Natural killer cell treated with Interleukin-12 subunit alpha and Interleukin-12 subunit beta and Interleukin-15 and Interleukin-18, amount 100 ng/mL, for 72 hours (primary cell): ENCODE results near the gene RALY. TPM values are rescaled to one million over a fixed set of nuclear protein-coding genes. Genes with fewer than 3 reads are reported as not detected.

ENCODE experiments used
- ATAC-seq, 2 donors: fragments of 150-1000 bp; cut with Tn5 transposase in 1 of 2; sonication (Bioruptor Pico), chemical (Tn5 transposase) in 1 of 2; 2 replicates each; pipeline ENCODE4 v1.10.0; 2021
- DNase-seq: peaks from one replicate; pipeline ENCODE4 v3.0.0; 2022; ENCODE audit warnings: low spot score
- H3K27ac Mint-ChIP-seq, 2 donors: 1 replicate in 1 of 2; 2 replicates in 1 of 2; pipeline ENCODE4 v1.8.0; 2022; ENCODE audit warnings: mixed read lengths in 2 of 2, mild to moderate bottlenecking in 1 of 2, moderate library complexity in 1 of 2
- H3K27me3 Mint-ChIP-seq, 2 donors: 1 replicate in 1 of 2; 2 replicates in 1 of 2; pipeline ENCODE4 v1.8.0; 2022; ENCODE audit warnings: mixed read lengths in 2 of 2
- H3K36me3 Mint-ChIP-seq: one replicate; pipeline ENCODE4 v1.8.0; 2022; ENCODE audit warnings: mixed read lengths
- H3K4me1 Mint-ChIP-seq, 2 donors: 1 replicate in 1 of 2; 2 replicates in 1 of 2; pipeline ENCODE4 v1.8.0; 2022; ENCODE audit warnings: low read depth in 2 of 2, mixed read lengths in 2 of 2, mild to moderate bottlenecking in 1 of 2
- H3K4me3 Mint-ChIP-seq: one replicate; pipeline ENCODE4 v1.8.0; 2022; ENCODE audit warnings: mixed read lengths
- H3K9me3 Mint-ChIP-seq: 2 replicates; pipeline ENCODE4 v1.8.0; 2022; ENCODE audit warnings: mixed read lengths
- total RNA-seq, 2 donors: library from RNA; stranded (reverse); gene quantifications; one replicate each; pipeline ENCODE4 v1.2.3, GENCODE V29; 2022

The RALY gene
- total RNA-seq, 2 donors from 2014 or later = 158 to 162 TPM

DNA sequence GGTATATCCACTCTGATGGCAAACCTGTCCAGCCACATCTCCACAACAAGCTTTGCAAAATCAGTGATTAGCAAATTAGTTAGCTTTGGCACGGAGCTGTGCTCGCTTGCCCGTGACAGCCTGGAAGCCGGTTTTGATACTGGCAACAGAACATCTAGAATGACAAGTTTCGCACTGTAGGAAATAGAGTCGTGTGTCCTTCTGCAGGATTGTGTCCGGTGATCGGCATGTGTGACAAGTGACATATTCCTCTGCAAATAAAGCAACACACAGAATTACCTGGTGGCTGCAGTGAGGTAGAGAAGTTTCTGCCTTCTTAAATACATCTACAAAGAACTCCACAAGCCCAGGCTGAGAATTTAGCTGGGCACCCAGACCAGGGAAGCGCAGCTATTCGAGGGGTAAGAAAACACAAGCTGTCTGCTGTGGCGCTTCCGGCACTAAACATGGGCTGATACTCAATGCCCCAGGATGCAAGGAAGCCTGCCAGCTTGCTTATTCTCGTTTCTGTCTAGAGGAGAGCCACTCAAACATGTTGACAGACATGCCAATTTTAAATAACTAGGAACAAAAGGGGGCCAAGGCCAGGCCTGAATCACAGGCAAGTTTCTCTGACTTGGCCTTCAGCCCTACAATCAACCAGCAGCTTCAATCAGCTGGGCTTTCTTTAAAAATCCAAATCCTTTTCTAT is 96.1 kb downstream of the RALY start:
- H3K4me3 Mint-ChIP-seq = no peak overlapping the region
- ATAC-seq = no peak
- no peaks in the 10 kb centered on the region for H3K27me3 Mint-ChIP-seq
- H3K4me1 Mint-ChIP-seq = peaks cover 16 to 23% of the 10 kb centered on the region in 2 donors
- H3K9me3 Mint-ChIP-seq = no peaks in the 10 kb centered on the region
- H3K27ac Mint-ChIP-seq = peak overlapping the region; percentile 29 to 43
- no peak for DNase-seq
- H3K36me3 Mint-ChIP-seq = peaks cover 52% of the 10 kb centered on the region

DNA sequence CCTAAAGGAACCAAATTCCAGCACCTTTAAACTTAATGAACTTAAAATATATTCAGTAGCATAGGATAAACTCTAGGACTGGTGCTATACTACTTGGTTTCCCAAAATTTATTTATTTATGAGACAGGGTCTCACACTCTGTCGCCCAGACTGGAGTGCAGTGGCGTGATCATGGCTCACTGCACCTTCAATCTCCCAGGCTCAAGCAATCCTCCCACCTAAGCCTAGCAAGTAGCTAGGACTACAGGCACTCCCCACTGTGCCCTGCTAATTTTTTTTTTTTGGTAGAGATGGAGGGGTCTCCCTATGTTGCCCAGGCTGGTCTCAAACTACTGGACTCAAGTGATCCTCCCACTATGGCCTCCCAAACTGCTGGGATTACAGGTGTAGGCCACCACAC is 96.9 kb downstream of the RALY start:
- no peaks in the 10 kb centered on the region for H3K27me3 Mint-ChIP-seq
- peak overlapping the region; percentile 29 to 43 for H3K27ac Mint-ChIP-seq
- DNase-seq (no peak), ATAC-seq (no peak)
- H3K9me3 Mint-ChIP-seq = no peaks in the 10 kb centered on the region
- H3K4me1 Mint-ChIP-seq = peaks cover 10 to 18% of the 10 kb centered on the region in 2 donors
- no peak overlapping the region for H3K4me3 Mint-ChIP-seq
- peaks cover 47% of the 10 kb centered on the region for H3K36me3 Mint-ChIP-seq

DNA sequence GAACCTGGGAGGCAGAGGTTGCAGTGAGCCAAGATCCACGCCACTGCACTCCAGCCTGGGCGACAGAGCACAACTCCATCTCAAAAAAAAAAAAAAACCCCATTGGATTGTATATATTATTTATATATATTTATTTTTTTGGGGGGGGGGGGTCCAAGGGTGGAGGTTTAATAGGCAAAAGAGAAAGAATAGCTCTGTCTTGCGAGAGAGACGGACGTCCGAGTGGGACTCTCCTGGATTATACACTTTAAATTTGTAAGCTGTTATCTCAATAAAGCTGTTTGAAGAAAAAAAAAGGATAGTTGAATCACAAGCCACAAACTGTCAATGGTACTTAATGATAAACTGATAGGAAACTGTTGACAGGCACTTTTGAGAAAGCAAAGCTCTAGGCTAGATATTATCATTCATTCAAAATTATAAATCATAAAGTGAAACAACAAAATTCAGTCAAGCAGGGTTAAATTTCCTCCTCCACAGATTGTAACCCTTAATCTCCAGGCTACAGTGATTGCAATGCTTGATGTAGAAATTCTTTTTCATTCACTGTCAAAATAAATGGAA is 98.0 kb downstream of the RALY start:
- Mint-ChIP-seq H3K4me1 (peaks cover 7 to 16% of the 10 kb centered on the region in 2 donors), H3K27ac (peak overlapping the region in 1 of 2 donors; percentile 37), H3K27me3 (no peaks in the 10 kb centered on the region), H3K9me3 (no peaks in the 10 kb centered on the region), H3K36me3 (peaks cover 46% of the 10 kb centered on the region), H3K4me3 (no peak overlapping the region)
- no peak for ATAC-seq
- no peak for DNase-seq

DNA sequence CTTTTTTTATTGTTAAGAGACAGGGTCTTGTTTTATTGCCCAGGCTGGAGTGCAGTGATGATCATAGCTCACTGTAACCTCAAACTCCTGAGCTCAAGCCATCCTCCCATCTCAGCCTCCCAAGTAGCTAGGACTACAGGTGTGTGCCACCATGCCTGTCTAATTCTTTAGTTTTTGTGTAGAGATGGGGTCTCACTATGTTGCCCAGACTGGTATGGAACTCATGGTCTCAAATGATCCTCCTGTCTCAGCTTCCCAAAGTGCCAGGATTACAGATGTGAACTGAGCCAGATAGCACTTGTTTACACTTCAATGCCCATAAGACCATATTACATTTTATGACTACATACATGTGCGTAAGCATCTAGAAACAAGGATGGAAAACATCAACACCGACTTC is 100.2 kb downstream of the RALY start:
- Mint-ChIP-seq H3K27me3 (no peaks in the 10 kb centered on the region), H3K9me3 (no peaks in the 10 kb centered on the region), H3K4me1 (peaks cover 0 to 12% of the 10 kb centered on the region in 2 donors), H3K36me3 (peaks cover 49% of the 10 kb centered on the region), H3K27ac (peak overlapping the region in 1 of 2 donors; percentile 56), H3K4me3 (no peak overlapping the region)
- DNase-seq = no peak
- no peak for ATAC-seq

DNA sequence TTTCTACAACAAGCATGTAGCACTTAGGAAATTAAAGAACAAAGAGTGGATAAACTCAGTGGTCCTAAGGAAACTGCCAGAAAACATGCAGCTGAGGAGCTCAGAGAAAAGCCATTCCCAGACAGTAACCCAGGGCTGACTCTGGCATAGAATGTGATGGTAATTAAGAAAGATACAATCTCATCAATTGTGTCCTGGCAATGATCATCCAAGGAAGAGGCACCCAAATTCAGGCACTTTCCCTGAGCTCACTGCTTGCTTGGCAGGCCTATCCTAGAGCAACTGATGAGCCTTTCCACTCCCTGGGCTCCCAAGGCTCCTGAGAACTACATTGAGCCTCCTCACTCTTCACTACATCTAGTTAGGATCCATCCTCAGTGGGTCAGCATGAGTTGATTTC is 102.1 kb downstream of the RALY start:
- no peak overlapping the region for H3K4me3 Mint-ChIP-seq

DNA sequence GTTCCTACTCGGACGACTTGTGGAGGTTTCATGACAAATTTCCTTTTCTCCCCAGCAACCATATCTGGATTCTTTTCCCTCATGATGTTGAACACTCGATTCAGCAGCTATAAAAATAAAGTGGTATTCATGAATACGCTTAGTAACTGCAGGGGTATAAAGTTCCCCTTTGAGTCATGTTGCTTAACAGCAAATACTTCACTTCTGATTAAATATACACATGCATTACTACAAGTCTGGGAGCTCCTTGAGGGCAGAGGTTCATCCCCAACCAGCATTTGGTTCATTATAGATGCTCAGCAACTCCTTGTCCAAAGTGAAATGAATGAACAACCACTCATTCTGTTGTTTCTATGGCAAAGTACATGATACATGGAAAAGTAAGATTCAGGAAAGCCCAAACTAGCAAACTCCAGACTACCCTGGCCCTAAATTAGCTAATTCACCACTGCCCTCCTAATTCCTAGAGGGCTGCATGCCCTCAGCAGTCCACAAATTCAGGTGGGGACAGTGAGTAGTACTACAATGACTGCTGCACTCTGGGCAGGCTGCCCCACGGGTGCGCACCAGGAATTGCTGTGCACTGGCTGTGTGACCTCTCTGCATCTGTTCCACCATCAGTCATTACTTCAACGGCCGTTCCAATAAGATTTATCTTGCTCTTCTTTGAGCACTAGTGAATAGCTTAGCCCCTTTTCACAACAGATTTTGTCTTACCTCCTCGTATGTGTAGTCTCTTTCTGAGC is 103.2 kb downstream of the RALY start:
- H3K36me3 Mint-ChIP-seq = peaks cover 34% of the 10 kb centered on the region
- H3K4me1 Mint-ChIP-seq = peaks cover 9 to 19% of the 10 kb centered on the region in 2 donors
- DNase-seq (no peak), ATAC-seq (no peak)
- H3K27ac Mint-ChIP-seq = peak overlapping the region in 1 of 2 donors; percentile 33
- no peak overlapping the region for H3K4me3 Mint-ChIP-seq
- no peaks in the 10 kb centered on the region for H3K27me3 Mint-ChIP-seq
- H3K9me3 Mint-ChIP-seq = no peaks in the 10 kb centered on the region

More for the DNA sequence above, 102.1 kb downstream of the RALY start:
- Mint-ChIP-seq H3K27me3 (no peaks in the 10 kb centered on the region), H3K4me1 (peaks cover 9 to 19% of the 10 kb centered on the region in 2 donors), H3K9me3 (no peaks in the 10 kb centered on the region), H3K36me3 (peaks cover 38% of the 10 kb centered on the region), H3K27ac (no peak overlapping the region)
- ATAC-seq (no peak), DNase-seq (no peak)

DNA sequence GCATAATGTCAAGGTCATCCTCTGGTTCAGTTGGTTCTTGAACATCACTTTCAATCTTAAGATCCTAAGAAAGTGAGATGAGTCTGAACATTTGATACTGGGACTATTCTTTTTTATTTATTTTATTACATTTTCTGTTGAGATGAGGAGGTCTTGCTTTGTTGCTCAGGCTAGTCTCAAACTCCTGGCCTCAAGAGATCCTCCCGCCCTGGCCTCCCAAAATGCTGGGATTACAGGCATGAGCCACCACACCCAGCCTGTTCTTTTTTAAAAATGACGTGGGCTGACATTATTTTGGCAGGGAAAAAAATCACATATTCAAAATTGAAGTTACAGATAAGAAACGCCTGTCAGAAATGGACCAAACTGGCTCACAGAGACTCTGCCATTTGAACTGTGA is 104.9 kb downstream of the RALY start:
- H3K36me3 Mint-ChIP-seq = peaks cover 36% of the 10 kb centered on the region
- ATAC-seq (no peak), DNase-seq (no peak)
- no peaks in the 10 kb centered on the region for H3K9me3 Mint-ChIP-seq
- no peak overlapping the region for H3K27ac Mint-ChIP-seq
- H3K27me3 Mint-ChIP-seq = no peaks in the 10 kb centered on the region
- no peak overlapping the region for H3K4me3 Mint-ChIP-seq
- H3K4me1 Mint-ChIP-seq = peaks cover 23 to 24% of the 10 kb centered on the region in 2 donors

DNA sequence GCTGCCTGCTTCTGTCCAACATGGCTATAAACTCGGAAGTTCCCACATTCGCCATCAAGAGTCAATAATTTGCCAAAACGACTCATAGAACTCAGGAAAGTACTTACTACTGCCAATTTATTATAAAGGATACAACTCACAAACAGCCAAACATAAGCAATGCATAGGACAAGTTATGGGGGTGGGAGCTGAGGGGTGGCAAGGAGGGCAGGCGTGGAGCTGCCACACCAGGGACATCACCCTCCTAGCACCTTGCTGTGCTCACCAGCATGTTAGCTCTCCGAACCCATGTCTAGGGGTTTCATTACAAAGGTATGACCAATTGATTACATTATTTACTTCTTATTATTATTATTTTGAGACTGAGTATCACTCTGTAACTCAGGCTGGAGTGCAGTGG is 106.0 kb downstream of the RALY start:
- peaks cover 25 to 32% of the 10 kb centered on the region in 2 donors for H3K4me1 Mint-ChIP-seq
- no peak for DNase-seq
- no peak overlapping the region for H3K27ac Mint-ChIP-seq
- H3K9me3 Mint-ChIP-seq = no peaks in the 10 kb centered on the region
- no peaks in the 10 kb centered on the region for H3K27me3 Mint-ChIP-seq
- H3K4me3 Mint-ChIP-seq = no peak overlapping the region
- peaks cover 39% of the 10 kb centered on the region for H3K36me3 Mint-ChIP-seq
- no peak for ATAC-seq

DNA sequence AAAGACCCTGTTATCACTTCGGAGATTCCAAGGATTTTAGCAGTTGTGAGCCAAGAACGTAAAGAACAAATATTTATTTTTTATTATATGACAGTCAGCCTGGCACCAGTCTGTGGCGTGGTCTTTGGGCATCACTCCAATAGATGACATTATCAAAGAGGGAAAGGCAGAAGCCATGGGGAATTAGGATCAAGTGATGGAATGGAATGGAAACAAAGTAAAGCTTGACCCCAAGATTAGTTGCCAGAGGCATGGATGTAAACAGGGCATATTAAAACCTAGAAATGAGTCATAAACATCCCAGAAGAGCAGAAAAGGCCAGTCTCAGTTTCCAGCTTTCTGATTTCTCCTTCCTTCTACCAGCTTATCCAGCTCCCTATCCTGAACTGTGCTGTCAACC is 106.9 kb downstream of the RALY start:
- H3K36me3 Mint-ChIP-seq = peaks cover 48% of the 10 kb centered on the region
- no peak overlapping the region for H3K27ac Mint-ChIP-seq
- H3K9me3 Mint-ChIP-seq = no peaks in the 10 kb centered on the region
- DNase-seq = no peak
- no peaks in the 10 kb centered on the region for H3K27me3 Mint-ChIP-seq
- H3K4me1 Mint-ChIP-seq = peaks cover 34 to 40% of the 10 kb centered on the region in 2 donors
- ATAC-seq = no peak
- H3K4me3 Mint-ChIP-seq = no peak overlapping the region

DNA sequence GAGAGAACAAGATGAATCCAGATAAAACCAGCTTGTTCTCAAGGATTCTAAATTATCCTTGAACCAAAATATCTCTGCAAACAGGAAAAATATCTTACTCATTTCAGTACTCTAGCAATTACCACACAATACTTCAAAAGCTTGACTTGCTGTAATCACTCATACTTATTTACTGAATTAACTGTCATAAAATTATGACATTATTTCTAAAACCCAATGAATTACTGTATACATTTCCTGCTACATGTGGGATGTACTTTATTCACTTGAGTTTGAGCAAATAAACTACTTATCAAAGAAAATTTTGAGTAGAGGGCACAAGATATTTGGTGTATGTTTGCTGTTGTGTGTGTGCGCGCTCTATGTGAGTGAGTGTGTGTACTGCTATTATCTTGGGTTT is 108.6 kb downstream of the RALY start:
- Mint-ChIP-seq H3K4me1 (peaks cover 43 to 56% of the 10 kb centered on the region in 2 donors), H3K27ac (peak overlapping the region; percentile 26 to 69), H3K4me3 (no peak overlapping the region), H3K36me3 (peaks cover 43% of the 10 kb centered on the region), H3K27me3 (no peaks in the 10 kb centered on the region), H3K9me3 (no peaks in the 10 kb centered on the region)
- DNase-seq (no peak), ATAC-seq (no peak)

DNA sequence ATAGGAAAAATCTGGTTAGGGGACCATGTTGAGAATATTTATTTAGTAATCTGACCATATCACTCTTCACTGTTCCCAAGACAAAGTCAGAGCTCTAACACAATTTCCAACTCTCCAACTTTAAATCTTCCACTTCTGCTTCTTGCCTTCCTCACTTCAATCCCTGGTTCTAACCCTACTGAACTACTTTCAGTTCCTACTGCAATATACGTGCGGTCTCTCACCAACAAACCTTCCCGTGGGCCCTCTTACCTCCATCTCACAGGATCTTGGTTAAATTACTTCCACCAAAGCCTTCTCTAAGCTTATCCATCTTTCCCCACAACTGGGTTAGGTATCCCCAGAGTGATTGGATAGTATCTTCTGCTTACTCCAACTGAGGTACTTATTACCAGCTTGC is 110.3 kb downstream of the RALY start:
- Mint-ChIP-seq H3K4me3 (no peak overlapping the region), H3K27ac (peak overlapping the region; percentile 16 to 38), H3K27me3 (no peaks in the 10 kb centered on the region), H3K4me1 (peaks cover 56 to 73% of the 10 kb centered on the region in 2 donors), H3K9me3 (no peaks in the 10 kb centered on the region), H3K36me3 (peaks cover 43% of the 10 kb centered on the region)
- ATAC-seq = no peak
- DNase-seq = no peak

DNA sequence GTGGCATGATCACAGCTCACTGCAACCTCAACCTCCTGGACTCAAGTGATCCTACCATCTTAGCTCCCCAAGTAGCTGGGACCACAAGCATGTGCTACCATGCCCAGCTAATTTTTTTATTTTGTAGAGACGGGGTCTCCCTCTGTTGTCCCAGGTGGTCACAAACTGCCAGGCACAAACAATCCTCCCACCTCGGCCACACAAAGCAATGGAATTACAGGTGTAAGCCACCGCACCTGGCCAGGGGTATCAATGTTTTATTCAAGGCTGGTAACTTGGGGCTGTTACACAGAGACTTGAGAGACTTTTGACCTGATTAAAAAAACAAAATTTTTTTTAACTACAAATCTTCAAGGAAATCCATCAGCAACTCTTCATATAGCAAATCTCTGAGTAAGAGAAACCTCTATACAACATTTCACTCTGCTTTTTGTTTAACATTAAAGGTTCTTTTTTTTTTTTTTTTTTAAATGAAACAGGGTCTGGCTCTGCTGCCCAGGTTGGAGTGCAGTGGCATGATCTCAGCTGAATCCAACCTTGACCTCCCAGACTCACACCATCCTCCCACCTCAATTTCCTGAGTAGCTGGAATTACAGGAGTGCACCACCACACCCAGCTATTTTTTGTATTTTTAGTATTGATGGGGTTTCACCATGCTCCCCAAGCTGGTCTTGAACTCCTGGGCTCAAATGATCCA is 112.4 kb downstream of the RALY start:
- no peak for ATAC-seq
- Mint-ChIP-seq H3K9me3 (no peaks in the 10 kb centered on the region), H3K36me3 (peaks cover 55% of the 10 kb centered on the region), H3K27ac (peak overlapping the region; percentile 38 to 83), H3K27me3 (no peaks in the 10 kb centered on the region), H3K4me1 (peaks cover 58 to 78% of the 10 kb centered on the region in 2 donors), H3K4me3 (no peak overlapping the region)
- no peak for DNase-seq

DNA sequence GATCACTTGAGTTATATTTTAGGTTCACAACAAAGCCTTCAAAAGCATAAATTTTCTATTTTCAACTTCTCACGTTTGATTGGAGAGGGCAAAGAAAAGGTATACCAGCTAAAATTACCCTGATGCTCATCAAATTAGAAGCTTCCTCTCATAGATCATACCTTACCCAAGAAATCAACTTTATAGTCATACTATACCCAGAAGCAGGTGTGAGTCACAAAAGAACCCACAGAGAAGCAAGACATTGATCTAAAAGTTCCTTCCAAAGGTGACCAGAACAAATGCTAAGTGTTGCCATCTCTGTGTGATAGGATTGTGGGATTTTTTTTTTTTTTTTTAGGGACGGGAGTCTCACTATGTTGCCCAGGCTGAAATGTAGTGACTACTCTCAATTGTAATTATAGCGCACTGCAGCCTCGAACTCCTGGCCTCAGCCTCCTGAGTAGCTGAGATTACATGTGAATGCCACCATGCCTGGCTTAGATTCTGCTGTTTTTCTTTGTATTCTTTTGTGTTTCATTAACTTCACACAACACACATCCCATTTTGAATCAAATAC is 115.0 kb downstream of the RALY start:
- Mint-ChIP-seq H3K27me3 (no peaks in the 10 kb centered on the region), H3K9me3 (no peaks in the 10 kb centered on the region), H3K36me3 (peaks cover 43% of the 10 kb centered on the region), H3K27ac (peak overlapping the region; percentile 55 to 73), H3K4me3 (peak overlapping the region; percentile 73), H3K4me1 (peaks cover 56 to 72% of the 10 kb centered on the region in 2 donors)
- ATAC-seq (no peak), DNase-seq (no peak)
